ENCODE measurements around the gene GVQW3. TPM values are rescaled to one million over a fixed set of nuclear protein-coding genes. Genes with fewer than 3 reads are reported as not detected.

The GVQW3 gene
- total and polyA plus RNA-seq, 2 of the 13 experiments (the other 11 are each of a cell fraction or from before 2014, with no cell fraction given), result 5.0 to 5.6 TPM

DNA sequence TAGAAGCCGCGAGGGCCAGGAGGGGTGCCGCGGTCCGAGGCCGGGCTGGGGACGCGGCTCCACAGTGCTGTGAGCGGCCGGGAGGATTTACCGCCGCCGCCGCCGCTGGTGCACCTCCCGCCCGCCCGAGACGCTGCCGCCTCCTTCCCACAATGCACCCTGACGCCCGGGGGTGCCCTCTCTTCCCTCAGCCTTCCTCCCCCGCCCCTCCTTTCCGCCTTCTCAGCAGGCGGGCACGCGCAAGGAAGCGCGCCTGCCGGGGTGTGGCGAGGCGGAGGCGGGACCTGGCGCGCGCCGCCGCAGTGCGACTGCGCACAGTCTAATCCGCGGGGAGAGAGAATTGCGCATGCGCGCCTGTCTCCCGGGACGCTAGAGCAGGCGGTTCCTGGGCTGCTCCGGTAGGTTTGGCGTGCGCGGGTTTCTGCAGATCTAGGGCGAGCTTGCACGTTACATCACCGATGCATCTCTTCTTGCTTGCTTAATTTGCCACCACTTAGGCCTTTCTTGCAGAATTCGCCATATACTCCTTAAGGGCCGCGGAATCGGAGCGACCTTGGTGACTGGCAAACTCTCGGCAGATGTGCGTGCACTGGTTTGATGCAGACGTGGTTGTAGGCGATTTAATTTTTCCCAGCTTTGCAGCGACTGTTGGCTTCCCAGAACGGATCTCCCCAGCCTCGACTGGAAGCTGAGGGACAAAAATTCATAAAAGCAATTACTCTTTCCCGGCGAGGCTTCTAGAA, at the start of gene GVQW3, which contains the start of gene THAP12 (continued):
- TF ChIP-seq, protein P1, sequence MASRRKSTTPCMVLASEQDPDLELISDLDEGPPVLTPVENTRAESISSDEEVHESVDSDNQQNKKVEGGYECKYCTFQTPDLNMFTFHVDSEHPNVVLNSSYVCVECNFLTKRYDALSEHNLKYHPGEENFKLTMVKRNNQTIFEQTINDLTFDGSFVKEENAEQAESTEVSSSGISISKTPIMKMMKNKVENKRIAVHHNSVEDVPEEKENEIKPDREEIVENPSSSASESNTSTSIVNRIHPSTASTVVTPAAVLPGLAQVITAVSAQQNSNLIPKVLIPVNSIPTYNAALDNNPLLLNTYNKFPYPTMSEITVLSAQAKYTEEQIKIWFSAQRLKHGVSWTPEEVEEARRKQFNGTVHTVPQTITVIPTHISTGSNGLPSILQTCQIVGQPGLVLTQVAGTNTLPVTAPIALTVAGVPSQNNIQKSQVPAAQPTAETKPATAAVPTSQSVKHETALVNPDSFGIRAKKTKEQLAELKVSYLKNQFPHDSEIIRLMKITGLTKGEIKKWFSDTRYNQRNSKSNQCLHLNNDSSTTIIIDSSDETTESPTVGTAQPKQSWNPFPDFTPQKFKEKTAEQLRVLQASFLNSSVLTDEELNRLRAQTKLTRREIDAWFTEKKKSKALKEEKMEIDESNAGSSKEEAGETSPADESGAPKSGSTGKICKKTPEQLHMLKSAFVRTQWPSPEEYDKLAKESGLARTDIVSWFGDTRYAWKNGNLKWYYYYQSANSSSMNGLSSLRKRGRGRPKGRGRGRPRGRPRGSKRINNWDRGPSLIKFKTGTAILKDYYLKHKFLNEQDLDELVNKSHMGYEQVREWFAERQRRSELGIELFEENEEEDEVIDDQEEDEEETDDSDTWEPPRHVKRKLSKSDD (CRISPR knock-in tag; IDR thresholded peaks at IDR 0.05; ENCODE audit: low read depth), result no peak
- TF ChIP-seq, protein P2, sequence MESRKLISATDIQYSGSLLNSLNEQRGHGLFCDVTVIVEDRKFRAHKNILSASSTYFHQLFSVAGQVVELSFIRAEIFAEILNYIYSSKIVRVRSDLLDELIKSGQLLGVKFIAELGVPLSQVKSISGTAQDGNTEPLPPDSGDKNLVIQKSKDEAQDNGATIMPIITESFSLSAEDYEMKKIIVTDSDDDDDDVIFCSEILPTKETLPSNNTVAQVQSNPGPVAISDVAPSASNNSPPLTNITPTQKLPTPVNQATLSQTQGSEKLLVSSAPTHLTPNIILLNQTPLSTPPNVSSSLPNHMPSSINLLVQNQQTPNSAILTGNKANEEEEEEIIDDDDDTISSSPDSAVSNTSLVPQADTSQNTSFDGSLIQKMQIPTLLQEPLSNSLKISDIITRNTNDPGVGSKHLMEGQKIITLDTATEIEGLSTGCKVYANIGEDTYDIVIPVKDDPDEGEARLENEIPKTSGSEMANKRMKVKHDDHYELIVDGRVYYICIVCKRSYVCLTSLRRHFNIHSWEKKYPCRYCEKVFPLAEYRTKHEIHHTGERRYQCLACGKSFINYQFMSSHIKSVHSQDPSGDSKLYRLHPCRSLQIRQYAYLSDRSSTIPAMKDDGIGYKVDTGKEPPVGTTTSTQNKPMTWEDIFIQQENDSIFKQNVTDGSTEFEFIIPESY (CRISPR knock-in tag; IDR thresholded peaks at IDR 0.05), result no peak
- TF ChIP-seq, protein P3, sequence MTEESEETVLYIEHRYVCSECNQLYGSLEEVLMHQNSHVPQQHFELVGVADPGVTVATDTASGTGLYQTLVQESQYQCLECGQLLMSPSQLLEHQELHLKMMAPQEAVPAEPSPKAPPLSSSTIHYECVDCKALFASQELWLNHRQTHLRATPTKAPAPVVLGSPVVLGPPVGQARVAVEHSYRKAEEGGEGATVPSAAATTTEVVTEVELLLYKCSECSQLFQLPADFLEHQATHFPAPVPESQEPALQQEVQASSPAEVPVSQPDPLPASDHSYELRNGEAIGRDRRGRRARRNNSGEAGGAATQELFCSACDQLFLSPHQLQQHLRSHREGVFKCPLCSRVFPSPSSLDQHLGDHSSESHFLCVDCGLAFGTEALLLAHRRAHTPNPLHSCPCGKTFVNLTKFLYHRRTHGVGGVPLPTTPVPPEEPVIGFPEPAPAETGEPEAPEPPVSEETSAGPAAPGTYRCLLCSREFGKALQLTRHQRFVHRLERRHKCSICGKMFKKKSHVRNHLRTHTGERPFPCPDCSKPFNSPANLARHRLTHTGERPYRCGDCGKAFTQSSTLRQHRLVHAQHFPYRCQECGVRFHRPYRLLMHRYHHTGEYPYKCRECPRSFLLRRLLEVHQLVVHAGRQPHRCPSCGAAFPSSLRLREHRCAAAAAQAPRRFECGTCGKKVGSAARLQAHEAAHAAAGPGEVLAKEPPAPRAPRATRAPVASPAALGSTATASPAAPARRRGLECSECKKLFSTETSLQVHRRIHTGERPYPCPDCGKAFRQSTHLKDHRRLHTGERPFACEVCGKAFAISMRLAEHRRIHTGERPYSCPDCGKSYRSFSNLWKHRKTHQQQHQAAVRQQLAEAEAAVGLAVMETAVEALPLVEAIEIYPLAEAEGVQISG (CRISPR knock-in tag; IDR thresholded peaks at IDR 0.05), result peak; percentile 99
- TF ChIP-seq MEIS1 (CRISPR knock-in tag; IDR thresholded peaks at IDR 0.05; ENCODE audit: borderline replicate concordance), result no peak; the same call in 1 of the 2 replicates
- TF ChIP-seq, protein P4, sequence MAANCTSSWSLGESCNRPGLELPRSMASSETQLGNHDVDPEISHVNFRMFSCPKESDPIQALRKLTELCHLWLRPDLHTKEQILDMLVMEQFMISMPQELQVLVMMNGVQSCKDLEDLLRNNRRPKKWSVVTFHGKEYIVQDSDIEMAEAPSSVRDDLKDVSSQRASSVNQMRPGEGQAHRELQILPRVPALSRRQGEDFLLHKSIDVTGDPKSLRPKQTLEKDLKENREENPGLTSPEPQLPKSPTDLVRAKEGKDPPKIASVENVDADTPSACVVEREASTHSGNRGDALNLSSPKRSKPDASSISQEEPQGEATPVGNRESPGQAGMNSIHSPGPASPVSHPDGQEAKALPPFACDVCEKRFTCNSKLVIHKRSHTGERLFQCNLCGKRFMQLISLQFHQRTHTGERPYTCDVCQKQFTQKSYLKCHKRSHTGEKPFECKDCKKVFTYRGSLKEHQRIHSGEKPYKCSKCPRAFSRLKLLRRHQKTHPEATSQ (CRISPR knock-in tag; IDR thresholded peaks at IDR 0.05; ENCODE audit: borderline replicate concordance), result peak; percentile 31; the same call in 1 of the 2 replicates
- peak; percentile 88 for TF ChIP-seq HDAC1 (CRISPR knock-in tag; IDR thresholded peaks at IDR 0.05)
- 0 out of 2 replicates have a peak, but pooled peaks have one; percentile 38 for TF ChIP-seq ZNF816 (CRISPR knock-in tag; IDR thresholded peaks at IDR 0.05; ENCODE audit: borderline replicate concordance)
- TF ChIP-seq, protein P5, sequence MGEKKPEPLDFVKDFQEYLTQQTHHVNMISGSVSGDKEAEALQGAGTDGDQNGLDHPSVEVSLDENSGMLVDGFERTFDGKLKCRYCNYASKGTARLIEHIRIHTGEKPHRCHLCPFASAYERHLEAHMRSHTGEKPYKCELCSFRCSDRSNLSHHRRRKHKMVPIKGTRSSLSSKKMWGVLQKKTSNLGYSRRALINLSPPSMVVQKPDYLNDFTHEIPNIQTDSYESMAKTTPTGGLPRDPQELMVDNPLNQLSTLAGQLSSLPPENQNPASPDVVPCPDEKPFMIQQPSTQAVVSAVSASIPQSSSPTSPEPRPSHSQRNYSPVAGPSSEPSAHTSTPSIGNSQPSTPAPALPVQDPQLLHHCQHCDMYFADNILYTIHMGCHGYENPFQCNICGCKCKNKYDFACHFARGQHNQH (CRISPR knock-in tag; IDR thresholded peaks at IDR 0.05), result peak; percentile 79
- TF ChIP-seq, protein P6, sequence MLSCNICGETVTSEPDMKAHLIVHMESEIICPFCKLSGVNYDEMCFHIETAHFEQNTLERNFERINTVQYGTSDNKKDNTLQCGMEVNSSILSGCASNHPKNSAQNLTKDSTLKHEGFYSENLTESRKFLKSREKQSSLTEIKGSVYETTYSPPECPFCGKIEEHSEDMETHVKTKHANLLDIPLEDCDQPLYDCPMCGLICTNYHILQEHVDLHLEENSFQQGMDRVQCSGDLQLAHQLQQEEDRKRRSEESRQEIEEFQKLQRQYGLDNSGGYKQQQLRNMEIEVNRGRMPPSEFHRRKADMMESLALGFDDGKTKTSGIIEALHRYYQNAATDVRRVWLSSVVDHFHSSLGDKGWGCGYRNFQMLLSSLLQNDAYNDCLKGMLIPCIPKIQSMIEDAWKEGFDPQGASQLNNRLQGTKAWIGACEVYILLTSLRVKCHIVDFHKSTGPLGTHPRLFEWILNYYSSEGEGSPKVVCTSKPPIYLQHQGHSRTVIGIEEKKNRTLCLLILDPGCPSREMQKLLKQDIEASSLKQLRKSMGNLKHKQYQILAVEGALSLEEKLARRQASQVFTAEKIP (CRISPR knock-in tag; IDR thresholded peaks at IDR 0.05; ENCODE audit: borderline replicate concordance), result no peak
- no peak for TF ChIP-seq HHEX (CRISPR knock-in tag; IDR thresholded peaks at IDR 0.05)
- TF ChIP-seq HMGA1 (CRISPR knock-in tag; conservative IDR thresholded peaks at IDR 0.05), result no peak
- TF ChIP-seq, protein P7, sequence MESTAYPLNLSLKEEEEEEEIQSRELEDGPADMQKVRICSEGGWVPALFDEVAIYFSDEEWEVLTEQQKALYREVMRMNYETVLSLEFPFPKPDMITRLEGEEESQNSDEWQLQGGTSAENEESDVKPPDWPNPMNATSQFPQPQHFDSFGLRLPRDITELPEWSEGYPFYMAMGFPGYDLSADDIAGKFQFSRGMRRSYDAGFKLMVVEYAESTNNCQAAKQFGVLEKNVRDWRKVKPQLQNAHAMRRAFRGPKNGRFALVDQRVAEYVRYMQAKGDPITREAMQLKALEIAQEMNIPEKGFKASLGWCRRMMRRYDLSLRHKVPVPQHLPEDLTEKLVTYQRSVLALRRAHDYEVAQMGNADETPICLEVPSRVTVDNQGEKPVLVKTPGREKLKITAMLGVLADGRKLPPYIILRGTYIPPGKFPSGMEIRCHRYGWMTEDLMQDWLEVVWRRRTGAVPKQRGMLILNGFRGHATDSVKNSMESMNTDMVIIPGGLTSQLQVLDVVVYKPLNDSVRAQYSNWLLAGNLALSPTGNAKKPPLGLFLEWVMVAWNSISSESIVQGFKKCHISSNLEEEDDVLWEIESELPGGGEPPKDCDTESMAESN (CRISPR knock-in tag; conservative IDR thresholded peaks at IDR 0.05), result peak; percentile 90
- no peak for TF ChIP-seq ZNF343 (CRISPR knock-in tag; IDR thresholded peaks at IDR 0.05)
